H1 (cell line): ENCODE data around the gene NDUFA11. TPM values are rescaled to one million over a fixed set of nuclear protein-coding genes. Genes with fewer than 3 reads are reported as not detected.

Source experiments
- ATF3 ChIP-seq: IDR thresholded peaks from 2 replicates; pipeline ENCODE4 v1.6.1; 2011; ENCODE audit warnings: low read depth, mild to moderate bottlenecking, low read length; ENCODE audit not compliant: insufficient read depth
- BACH1 ChIP-seq: IDR thresholded peaks from 2 replicates; pipeline ENCODE4 v1.6.1; 2012; ENCODE audit warnings: low read length, improper control_type of control experiment
- BCL11A ChIP-seq, 2 experiments: IDR thresholded peaks; one replicate each; pipeline ENCODE4 v1.6.1; 2011; ENCODE audit warnings: low read depth in 2 of 2, low read length in 2 of 2, mild to moderate bottlenecking in 2 of 2
- CHD2 ChIP-seq: IDR thresholded peaks from 2 replicates; pipeline ENCODE4 v1.6.1; 2012; ENCODE audit warnings: low read length, improper control_type of control experiment
- HDAC6 ChIP-seq: IDR thresholded peaks from one replicate; pipeline ENCODE4 v1.7.1; 2012; ENCODE audit warnings: low read depth, mild to moderate bottlenecking, inconsistent platforms, low read length, moderate library complexity
- KDM4A ChIP-seq: IDR thresholded peaks from one replicate; pipeline ENCODE4 v1.7.1; 2012; ENCODE audit warnings: low read depth, mild to moderate bottlenecking, moderate library complexity, low read length, inconsistent platforms; ENCODE audit not compliant: severe bottlenecking
- MAX ChIP-seq: IDR thresholded peaks from 2 replicates; pipeline ENCODE4 v1.6.1; 2012; ENCODE audit warnings: inconsistent platforms
- POU5F1 ChIP-seq: IDR thresholded peaks from 2 replicates; pipeline ENCODE4 v1.6.1; 2011; ENCODE audit warnings: low read depth, mild to moderate bottlenecking, low read length, moderate library complexity
- RNF2 ChIP-seq: fragments of 200-900, 300-1000 bp; sonication (generic); IDR thresholded peaks from 2 replicates; pipeline ENCODE4 v1.7.1; 2016; ENCODE audit warnings: borderline replicate concordance, low read depth, mild to moderate bottlenecking, antibody characterized with exemption, low read length; ENCODE audit not compliant: poor library complexity, severe bottlenecking; ENCODE audit errors: missing control alignments
- polyA plus RNA-seq, 7 experiments: library from polyadenylated mRNA; depleted of rRNA in 3 of 7; stranded (reverse) in 5 of 7; unstranded in 2 of 7; fragments of >200 nt in 5 of 7; fragments of 200-250 nt in 2 of 7; gene quantifications; 1 replicate in 5 of 7; 2 replicates in 1 of 7; 4 replicates in 1 of 7; pipeline versions ENCODE4 v1.2.1 to v1.2.3, GENCODE V29; 2011 to 2013; ENCODE audit warnings: missing spikeins in 2 of 7, mixed read lengths in 2 of 7
- total RNA-seq: library from RNA; stranded (reverse); fragmentation: NEBNext Ultra II Directional; extraction: Animal tissue kit (Norgen Biotek cat#: 25700); gene quantifications from 2 replicates; pipeline ENCODE4 v1.2.1, GENCODE V29; 2021

NDUFA11 gene
- total and polyA plus RNA-seq, 2 of the 8 experiments (the other 6 are each of a cell fraction or from before 2014, with no cell fraction given): 205 to 1,037 TPM

- TF ChIP-seq KDM4A: no peak
- no peak for TF ChIP-seq MAX
- no peak for TF ChIP-seq BCL11A (IDR thresholded peaks at IDR 0.05; ENCODE audit: low read depth in 2 of 2, low read length in 2 of 2)
- TF ChIP-seq POU5F1: no peak
- TF ChIP-seq HDAC6: no peak
- no peak for TF ChIP-seq ATF3
- TF ChIP-seq BACH1: no peak
- TF ChIP-seq RNF2: no peak
- TF ChIP-seq CHD2: no peak
These were observed 29.1 kb upstream of the NDUFA11 start (continued) for GRCh38 chr19:5932609-5933262.
